GM10248 (cell line): ENCODE results near the gene GMFB.
A peak's percentile ranks its signal among the peaks of the same experiment; 100 is the strongest.
"Not testable (repeated sequence)": the region's sequence is repeated elsewhere in the genome, so short reads cannot be mapped to it uniquely, and the experiment has no call there.

ENCODE experiments used
- CTCF ChIA-PET: fragments of 300-600 bp; sonication (Branson Sonifier 250); formaldehyde crosslinking; extraction: SDS; loops from one replicate; lab custom pipeline; 2021; ENCODE audit warnings: antibody characterized with exemption; lab: Yijun Ruan, JAX
- POLR2A ChIA-PET: fragments of 350-650 bp; sonication (Branson Sonifier 250); formaldehyde crosslinking; extraction: SDS; loops from one replicate; lab custom pipeline; 2020; ENCODE audit warnings: antibody characterized with exemption; lab: Yijun Ruan, JAX
- DNase-seq: peaks from one replicate; pipeline ENCODE4 v3.0.0; 2012; ENCODE audit errors: extremely low spot score
- CTCF ChIP-seq: IDR thresholded peaks from 2 replicates; pipeline ENCODE4 v1.5.1; 2012; ENCODE audit warnings: mild to moderate bottlenecking, low read depth; ENCODE audit errors: extremely low read depth, missing control alignments, control extremely low read depth

GMFB gene

DNA sequence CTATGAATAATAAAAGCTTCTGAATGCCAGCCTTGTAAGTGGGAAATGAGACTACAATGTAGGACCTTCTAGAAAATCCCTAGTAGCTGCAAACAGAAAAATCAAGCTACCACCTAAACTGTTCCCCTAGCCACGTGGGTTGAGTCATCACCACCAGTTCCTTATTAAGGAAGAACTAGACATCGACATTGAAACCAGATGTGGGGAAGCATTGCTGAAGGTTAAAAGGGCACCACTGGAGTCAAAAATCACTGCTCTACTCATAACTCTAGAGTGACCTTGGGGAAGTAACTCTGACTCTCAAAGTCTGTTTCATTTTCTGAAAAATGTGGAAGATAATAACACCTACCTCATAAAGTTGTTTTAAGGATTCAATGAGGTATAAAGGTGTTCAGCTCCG, 38.2 kb downstream of the GMFB start:
- CTCF ChIA-PET = interaction anchor here (1.1 to 2.7 kb wide), 5 partner anchors 8 to 355 kb away, joined by 4 to 8 read pairs (median 5); no protein-coding TSS in a partner anchor
- no peak for TF ChIP-seq CTCF
- DNase-seq = peak; percentile 55
- POLR2A ChIA-PET = no interaction called here

DNA sequence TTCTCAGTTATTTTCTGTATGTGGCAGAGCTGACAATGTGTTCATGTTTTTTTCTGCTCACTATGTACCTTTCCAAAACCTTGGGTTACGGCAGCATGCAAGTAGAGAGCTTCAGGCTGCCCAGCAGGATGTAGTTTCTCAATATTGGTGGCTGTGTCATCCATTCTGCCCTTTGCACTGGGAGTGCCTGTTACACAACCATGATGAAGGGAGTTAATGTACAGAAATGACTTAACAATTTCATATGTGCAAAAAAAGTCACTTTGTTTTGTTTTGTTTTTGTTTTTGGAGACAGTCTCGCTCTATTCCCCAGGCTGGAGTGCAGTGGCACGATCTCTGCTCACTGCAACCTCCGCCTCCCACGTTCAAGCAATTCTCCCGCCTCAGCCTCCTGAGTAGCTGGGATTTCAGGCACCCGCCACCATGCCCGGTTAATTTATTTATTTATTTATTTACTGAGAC, 41.5 kb downstream of the GMFB start:
- DNase-seq = no peak
- POLR2A ChIA-PET = interaction anchor here (0.6 kb wide), 1 partner anchor 10 kb away, joined by 3 read pairs; no protein-coding TSS in a partner anchor
- CTCF ChIA-PET = interaction anchor here (1.3 kb wide), 1 partner anchor 35 kb away, joined by 5 read pairs; no protein-coding TSS in a partner anchor
- TF ChIP-seq CTCF = no peak

DNA sequence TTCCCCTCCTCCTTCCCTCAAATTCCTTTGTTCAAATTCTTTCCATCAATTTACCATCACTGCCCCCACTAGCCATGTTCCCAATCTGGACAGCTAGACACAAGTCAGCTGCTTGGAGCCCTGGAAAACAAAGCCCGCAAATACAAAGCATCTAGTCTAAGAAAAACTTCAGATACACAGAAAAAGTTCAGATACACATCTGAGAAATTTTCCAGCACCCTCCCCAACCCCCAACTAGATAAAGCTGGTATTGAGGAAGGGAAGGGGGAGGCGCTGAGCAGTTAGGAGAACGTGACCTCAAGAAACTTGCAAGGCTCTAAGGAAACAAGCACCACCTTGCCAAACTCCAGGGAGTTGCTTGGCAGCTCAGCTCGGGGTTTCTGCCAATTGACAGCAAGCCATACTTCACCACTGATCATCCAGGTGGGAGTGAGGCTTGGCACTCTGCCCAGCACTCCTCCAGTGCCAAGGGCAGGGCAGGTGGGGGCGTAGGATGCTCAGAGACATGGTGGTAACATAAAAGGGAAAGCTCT, 42.6 kb downstream of the GMFB start:
- POLR2A ChIA-PET = interaction anchor here (0.6 kb wide), 1 partner anchor 346 kb away, joined by 3 read pairs; no protein-coding TSS in a partner anchor
- TF ChIP-seq CTCF = no peak
- CTCF ChIA-PET = interaction anchor here (1.3 to 1.6 kb wide), 3 partner anchors 11 to 49 kb away, joined by 3 to 5 read pairs (median 4); partner anchors contain the start of gene CDKN3
- DNase-seq = no peak

GRCh38 chr14:54444681-54445080, 44.1 kb downstream of the GMFB start:
- ChIA-PET POLR2A (no interaction called here), CTCF (interaction anchor here (0.9 to 1.6 kb wide), 2 partner anchors 9 to 47 kb away, joined by 3 to 4 read pairs; partner anchors contain the start of gene CDKN3)
- no peak for DNase-seq
- no peak for TF ChIP-seq CTCF

- TF ChIP-seq CTCF = no peak
- ChIA-PET CTCF (interaction anchor here (0.9 to 2.3 kb wide), 4 partner anchors 8 to 44 kb away, joined by 3 to 9 read pairs (median 4); no protein-coding TSS in a partner anchor), POLR2A (no interaction called here)
- DNase-seq = no peak
Measured at GRCh38 chr14:54443981-54444380, 44.8 kb downstream of the GMFB start.

- CTCF ChIA-PET = interaction anchor here (1.3 to 2.3 kb wide), 4 partner anchors 11 to 45 kb away, joined by 3 to 9 read pairs (median 3); no protein-coding TSS in a partner anchor
- DNase-seq, POLR2A ChIA-PET: not testable (repeated sequence)
Measured at GRCh38 chr14:54442961-54443360, 45.8 kb downstream of the GMFB start.
